ENCODE data around the gene ZNF135. TPM values are rescaled to one million over a fixed set of nuclear protein-coding genes. Genes with fewer than 3 reads are reported as not detected.

Gene ZNF135
- total RNA-seq, 2 donors from 2014 or later = 9.3 to 12.0 TPM

- H3K27me3 Mint-ChIP-seq (ENCODE audit: insufficient read depth) = no peaks in the 10 kb centered on the region
- peaks cover 52% of the 10 kb centered on the region for H3K36me3 Mint-ChIP-seq (ENCODE audit: low read depth)
- no peak overlapping the region for H3K4me3 Mint-ChIP-seq
- no peak overlapping the region for H3K9ac ChIP-seq (ENCODE audit: extremely low read depth, low read length, poor library complexity, severe bottlenecking)
- H3K4me3 ChIP-seq (ENCODE audit: low read length) = no peak overlapping the region
- peaks cover 19% of the 10 kb centered on the region for H3K9me3 ChIP-seq (ENCODE audit: control insufficient read depth, low read length)
- 95 to 97% methylated on average over 41 to 69 of the region's 69 CpGs for WGBS, 2 experiments (ENCODE audit: insufficient coverage in 1 of 2, insufficient read length in 1 of 2)
- DNase-seq = no peak
- peaks cover 34% of the 10 kb centered on the region for H3K36me3 ChIP-seq (ENCODE audit: control insufficient read depth, insufficient read depth, low read length)
- TF ChIP-seq CTCF (conservative IDR thresholded peaks at IDR 0.05) = no peak
- H3K27ac ChIP-seq (ENCODE audit: low read depth, low read length) = no peak overlapping the region
- H3K9me3 Mint-ChIP-seq = peaks cover 34% of the 10 kb centered on the region
- H3K4me1 Mint-ChIP-seq = no peaks in the 10 kb centered on the region
- no peaks in the 10 kb centered on the region for H3K27me3 ChIP-seq (ENCODE audit: control insufficient read depth, insufficient read depth, low read length, poor library complexity, severe bottlenecking)
- H3K27ac Mint-ChIP-seq = no peak overlapping the region
- no peaks in the 10 kb centered on the region for H3K4me1 ChIP-seq (ENCODE audit: control insufficient read depth, insufficient read depth, low read length)
Measured at GRCh38 chr19:58084596-58085347, 25.7 kb downstream of the ZNF135 start.

- H3K4me3 Mint-ChIP-seq = no peak overlapping the region
- H3K9me3 Mint-ChIP-seq = peaks cover 27% of the 10 kb centered on the region
- peaks cover 57% of the 10 kb centered on the region for H3K36me3 Mint-ChIP-seq (ENCODE audit: low read depth)
- H3K27me3 Mint-ChIP-seq (ENCODE audit: insufficient read depth) = no peaks in the 10 kb centered on the region
- H3K27ac Mint-ChIP-seq = no peak overlapping the region
- Histone ChIP-seq H3K4me3 (ENCODE audit: low read length) (no peak overlapping the region), H3K27me3 (ENCODE audit: control insufficient read depth, insufficient read depth, low read length, poor library complexity, severe bottlenecking) (no peaks in the 10 kb centered on the region), H3K9ac (ENCODE audit: extremely low read depth, low read length, poor library complexity, severe bottlenecking) (no peak overlapping the region), H3K36me3 (ENCODE audit: control insufficient read depth, insufficient read depth, low read length) (peaks cover 40% of the 10 kb centered on the region), H3K4me1 (ENCODE audit: control insufficient read depth, insufficient read depth, low read length) (no peaks in the 10 kb centered on the region), H3K9me3 (ENCODE audit: control insufficient read depth, low read length) (peaks cover 19% of the 10 kb centered on the region), H3K27ac (ENCODE audit: low read depth, low read length) (no peak overlapping the region)
- H3K4me1 Mint-ChIP-seq = no peaks in the 10 kb centered on the region
- no peak for DNase-seq
- WGBS, 2 experiments (ENCODE audit: insufficient coverage in 1 of 2, insufficient read length in 1 of 2) = 90 to 94% methylated on average over 17 to 29 of the region's 29 CpGs
- TF ChIP-seq CTCF (conservative IDR thresholded peaks at IDR 0.05) = no peak
Measured at GRCh38 chr19:58085348-58085875, 26.3 kb downstream of the ZNF135 start.

GRCh38 chr19:58086825-58087710 lies 28.0 kb downstream of the ZNF135 start:
- Histone ChIP-seq H3K27ac (ENCODE audit: low read depth, low read length) (no peak overlapping the region), H3K36me3 (ENCODE audit: control insufficient read depth, insufficient read depth, low read length) (peaks cover 40% of the 10 kb centered on the region), H3K9ac (ENCODE audit: extremely low read depth, low read length, poor library complexity, severe bottlenecking) (no peak overlapping the region), H3K9me3 (ENCODE audit: control insufficient read depth, low read length) (peaks cover 26% of the 10 kb centered on the region), H3K4me1 (ENCODE audit: control insufficient read depth, insufficient read depth, low read length) (no peaks in the 10 kb centered on the region), H3K4me3 (ENCODE audit: low read length) (no peak overlapping the region), H3K27me3 (ENCODE audit: control insufficient read depth, insufficient read depth, low read length, poor library complexity, severe bottlenecking) (no peaks in the 10 kb centered on the region)
- H3K36me3 Mint-ChIP-seq (ENCODE audit: low read depth) = peaks cover 59% of the 10 kb centered on the region
- H3K27ac Mint-ChIP-seq = no peak overlapping the region
- H3K4me3 Mint-ChIP-seq = no peak overlapping the region
- TF ChIP-seq CTCF (conservative IDR thresholded peaks at IDR 0.05) = no peak
- peaks cover 19% of the 10 kb centered on the region for H3K9me3 Mint-ChIP-seq
- no peaks in the 10 kb centered on the region for H3K27me3 Mint-ChIP-seq (ENCODE audit: insufficient read depth)
- no peaks in the 10 kb centered on the region for H3K4me1 Mint-ChIP-seq
- no peak for DNase-seq
- 94 to 95% methylated on average over 18 to 23 of the region's 23 CpGs for WGBS, 2 experiments (ENCODE audit: insufficient coverage in 1 of 2, insufficient read length in 1 of 2)

Data from endodermal cell (in vitro differentiated cells).